COLO668 (cell line): Measurements from ENCODE around the gene MCAM.

ENCODE experiments used
- DNase-seq: peaks from one replicate; lab custom pipeline; 2025; ENCODE audit not compliant: unreplicated experiment; lab: John Stamatoyannopoulos, UW

Gene MCAM

DNA sequence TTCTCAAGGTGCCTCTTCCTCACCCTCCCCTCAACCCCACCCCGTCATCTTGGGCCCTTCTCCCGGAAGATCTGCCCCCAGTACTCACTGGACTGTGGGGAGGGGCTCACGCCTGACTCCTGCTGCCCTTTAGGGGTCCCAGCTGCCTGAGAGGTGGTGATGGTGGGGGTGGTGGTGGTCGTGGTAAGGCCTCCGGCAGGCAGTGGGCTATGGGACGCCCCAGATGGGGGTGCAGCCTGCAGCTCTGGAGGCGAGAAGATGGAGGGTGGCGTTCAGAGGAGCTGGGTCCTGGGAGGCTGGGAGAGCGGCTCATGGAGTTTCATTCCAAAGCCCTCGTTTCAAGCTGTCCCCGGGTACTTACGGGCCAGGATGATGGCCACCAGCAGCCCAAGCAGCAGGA, 28.8 kb upstream of the MCAM start:
- no peak for DNase-seq

DNA sequence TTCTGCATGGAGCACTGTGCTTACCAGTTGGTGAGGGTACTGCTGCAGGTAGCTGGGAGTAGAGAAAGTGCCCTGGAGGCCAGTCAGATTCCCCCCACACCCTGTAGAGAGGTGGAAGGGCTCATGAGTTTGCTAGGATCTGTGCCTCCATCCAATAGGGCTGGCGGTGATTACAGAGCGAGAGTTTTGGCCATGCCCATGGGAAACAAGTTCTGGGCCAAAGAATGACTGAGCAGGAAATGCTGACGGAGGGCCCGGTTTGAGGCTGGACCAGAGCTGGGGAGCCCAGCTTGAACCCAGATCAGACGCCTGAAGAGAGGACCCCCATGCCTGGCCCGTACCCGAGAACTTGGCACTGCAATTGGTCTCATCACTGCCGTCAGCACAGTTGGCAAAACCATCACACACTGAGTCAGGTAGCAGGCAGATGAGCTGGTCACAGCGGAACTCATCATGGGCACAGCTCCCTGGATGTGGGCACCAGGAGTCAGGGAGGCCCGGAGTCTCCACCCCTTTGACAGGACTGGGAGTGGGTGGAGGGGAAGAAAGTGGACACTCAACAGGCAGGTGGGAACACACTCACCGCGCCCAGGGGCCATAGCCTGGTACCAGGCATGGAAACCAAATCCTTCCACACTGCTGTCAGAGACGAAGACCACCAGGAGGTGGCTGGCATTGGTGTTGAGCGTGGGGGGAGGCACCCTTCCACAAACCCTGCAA, 27.5 kb upstream of the MCAM start:
- DNase-seq, result no peak

DNA sequence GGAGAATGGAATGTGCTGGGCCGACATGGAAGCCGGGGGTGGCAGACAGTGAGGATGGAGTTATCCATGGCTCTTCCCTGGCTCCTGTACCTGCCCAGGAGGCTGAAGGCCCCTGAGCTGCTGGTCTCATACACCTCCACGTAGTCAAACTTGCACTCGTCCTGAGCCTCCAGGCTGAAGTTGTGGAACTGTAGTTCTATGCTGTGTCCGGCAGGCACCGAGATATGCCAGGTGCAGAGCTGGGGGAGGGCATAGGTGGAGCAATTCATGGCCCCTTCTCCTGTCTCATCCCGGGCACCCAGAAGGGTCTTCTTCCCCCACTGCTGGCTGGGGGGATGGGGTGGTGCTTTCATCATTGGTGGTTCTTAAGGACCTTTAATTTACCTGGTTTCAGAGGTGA, 26.8 kb upstream of the MCAM start:
- DNase-seq, result no peak

DNA sequence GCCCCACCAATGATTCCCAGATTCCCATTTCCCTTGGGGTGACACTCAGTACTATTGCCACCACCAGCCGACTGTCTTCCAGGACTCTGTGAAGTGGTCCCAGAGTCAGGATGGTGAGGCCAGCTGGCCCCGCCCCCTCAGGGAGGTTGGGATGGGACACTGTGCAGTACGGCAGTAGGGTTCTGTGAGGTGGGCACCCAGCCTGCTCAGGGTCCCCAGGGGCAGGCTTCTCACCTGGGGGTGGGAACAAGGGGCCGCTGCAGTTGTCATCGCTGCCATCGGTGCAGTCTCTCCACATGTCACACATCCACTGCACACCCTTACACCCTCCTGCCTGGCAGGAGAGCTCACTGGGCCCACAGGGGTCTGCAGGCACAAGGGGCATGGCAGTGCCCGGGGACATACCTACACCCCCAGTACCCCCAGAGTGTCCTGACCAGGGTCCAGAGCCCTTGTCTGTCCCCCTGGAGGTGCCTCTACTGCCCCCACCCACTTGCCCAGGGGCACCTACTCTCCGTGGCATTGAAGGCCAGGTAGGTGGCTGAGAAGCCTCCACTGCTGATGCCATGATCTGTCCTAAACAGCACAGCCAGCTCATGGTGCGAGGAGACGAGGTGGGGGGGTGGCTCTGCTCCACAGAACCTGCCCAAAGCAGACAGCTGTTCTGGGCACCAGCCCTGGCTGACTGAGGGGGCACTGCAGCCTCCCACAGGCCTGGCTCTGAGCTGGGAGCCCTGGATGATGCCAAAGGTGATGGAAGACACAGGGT, 25.6 kb upstream of the MCAM start:
- DNase-seq, result no peak

DNA sequence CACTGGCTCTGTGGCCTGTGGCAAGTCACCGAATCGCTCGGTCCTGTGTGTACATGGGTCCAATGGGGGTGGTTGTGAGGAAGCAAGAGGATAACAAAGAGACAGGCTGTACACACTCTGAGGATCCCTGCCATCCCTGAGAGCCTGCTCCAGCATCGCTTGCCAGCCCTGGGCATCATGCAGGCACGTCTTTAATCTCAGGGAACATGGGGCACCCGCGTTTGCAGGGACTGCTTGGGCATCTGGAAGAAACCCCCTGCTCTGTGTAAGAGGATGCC, 25.0 kb upstream of the MCAM start:
- DNase-seq, result no peak

DNA sequence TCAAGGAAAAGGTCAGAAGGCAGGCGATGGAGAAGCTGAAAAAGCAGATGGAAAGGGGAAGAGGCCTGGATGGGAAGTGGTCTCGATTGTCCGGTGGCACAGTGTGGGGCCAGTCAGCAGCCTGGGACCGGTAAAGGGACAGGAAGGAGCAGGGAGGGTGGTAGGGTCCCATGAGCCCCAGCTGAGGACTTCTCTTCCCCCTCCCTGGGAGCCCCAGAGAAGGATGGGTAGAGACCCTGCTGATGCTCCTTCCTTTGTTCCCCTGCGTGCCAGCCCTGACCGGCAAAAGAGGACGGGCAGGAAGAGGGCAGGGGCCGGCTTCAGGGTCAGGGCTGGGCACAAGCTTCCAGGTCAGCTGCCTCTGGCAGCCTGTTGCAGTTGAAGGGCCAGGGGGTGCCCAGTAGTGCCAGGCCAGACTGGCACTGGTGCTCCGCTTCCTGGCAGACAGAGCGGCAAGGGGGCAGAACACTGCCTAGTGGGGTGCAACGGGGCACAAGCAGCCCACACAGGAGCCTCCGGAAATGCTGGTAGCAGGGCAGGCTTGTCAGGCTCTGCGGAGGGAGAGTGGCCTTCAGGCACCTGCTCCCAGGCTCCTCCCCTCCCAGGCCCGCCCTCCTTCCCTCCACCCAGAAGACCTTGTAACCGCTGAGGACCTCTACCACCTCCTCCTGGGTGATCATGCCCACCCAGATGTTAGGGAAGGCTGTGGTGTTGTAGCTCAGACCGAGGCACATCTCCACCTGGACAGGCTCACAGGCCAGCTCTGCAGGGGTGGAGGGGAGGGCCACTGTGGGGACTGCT, 24.5 kb upstream of the MCAM start:
- peak; percentile 25 for DNase-seq

DNA sequence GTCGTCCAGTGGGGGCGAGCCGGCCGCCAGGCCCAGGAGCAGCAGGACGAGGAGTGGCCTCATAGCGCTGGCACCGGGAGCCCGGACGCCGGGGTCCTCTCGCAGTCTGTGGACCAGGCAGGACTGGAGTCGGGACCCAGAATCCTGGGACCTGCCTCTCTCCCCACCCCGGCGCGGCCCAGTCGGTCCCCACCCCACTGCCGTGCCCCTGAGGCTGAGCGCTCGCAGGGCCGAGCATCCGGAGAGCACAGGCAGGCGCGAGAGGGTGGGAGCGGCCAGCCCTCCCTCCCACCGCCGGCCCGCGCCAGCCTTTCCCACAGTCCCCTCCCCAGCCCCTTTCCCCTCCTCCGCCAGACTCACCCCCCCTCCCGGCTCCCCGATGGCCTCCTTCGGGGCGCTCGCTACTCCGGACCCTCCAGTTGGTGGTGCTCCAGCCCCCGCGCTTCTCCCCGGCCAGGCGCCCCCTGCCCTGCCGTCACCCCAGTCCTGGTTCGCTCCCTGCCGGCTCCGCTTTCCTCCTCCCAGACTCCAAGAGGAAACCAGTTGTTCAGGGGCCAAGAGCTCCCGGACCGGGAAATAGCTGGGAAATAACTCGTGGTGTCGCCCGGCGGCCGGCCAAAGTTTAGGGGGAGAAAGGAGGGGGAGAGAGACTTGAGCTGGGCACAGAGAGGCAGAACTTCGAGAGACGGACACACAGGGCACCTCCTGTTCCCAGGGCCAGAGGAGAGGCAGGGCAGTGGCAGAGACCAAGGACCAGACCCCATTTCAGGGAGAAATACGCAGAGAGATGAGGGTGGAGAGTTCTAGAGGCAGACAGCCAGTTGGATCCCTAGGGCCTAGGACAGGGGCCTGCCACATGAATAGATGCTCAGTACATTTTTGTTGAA, 23.6 kb upstream of the MCAM start, which contains the start of gene C1QTNF5:
Gene C1QTNF5, minus strand, starts transcription at position 549 of the 887 bp plus-strand sequence. Its CDS starts 486 bp downstream, at position 63.
- DNase-seq, result no peak

DNA sequence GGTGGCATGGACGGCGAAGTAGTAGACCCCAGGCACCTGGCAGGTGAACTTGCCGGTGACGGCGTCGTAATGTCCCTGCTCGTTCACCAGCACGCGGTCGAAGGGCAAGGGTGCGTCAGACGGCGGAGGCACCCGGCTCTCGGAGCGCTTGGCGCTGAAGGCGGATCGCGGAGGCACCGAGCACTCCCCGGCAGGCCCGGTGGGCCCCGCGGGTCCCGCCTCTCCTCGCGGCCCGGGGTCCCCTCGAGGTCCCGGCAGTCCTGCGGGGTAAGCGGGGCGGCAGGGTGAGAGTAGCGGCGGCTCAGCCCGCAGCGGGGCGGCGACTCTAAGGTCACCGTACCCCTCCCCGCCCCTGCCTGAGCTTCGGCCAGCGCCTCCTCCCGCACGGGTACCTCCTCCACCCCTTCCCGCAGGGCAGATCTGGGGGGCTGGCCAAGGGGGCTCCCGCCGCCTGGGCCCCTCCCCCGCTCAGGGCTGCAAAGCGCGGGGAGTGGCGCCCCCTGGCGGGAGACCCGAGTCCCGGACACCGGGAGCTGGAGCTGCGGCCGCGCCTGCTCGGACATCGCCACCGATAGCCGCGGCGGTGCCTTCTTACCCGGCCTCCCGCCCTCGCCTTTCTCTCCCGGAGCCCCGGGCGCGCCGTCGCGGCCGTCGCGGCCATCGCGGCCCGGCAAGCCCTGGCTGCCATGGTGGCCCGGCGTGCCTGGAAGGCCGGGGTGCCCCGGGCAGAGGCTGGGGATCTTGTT, 22.8 kb upstream of the MCAM start:
- DNase-seq, result peak; percentile 26

DNA sequence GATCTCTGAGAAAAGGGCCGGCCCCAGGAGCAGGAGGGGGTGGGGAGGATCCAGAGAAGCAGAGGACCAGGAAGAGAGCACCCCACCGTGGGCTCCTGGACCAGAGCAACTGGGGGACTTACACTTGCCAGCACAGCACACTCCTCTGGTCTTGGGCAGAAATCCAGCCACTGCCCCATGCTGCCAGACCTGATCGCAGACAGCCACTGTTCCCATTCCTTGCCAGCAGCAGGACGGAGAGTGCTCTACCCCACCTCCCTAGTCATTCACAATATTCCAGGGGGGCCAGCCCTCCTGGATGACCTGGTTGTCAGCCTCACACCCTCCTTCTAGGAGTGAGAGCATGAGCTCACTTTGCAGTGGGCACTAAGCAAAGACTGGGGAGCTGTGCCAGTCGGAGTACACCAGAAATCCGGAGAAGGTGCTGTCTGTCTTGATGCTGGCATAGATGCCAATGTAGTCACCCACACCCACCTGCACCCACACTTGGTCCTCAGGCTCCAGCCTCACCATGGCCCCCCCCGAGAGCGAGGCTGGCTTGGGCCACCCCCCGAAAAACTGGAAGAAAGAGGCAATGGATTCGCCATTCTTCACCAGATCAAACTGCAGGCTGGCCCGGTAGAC, 22.1 kb upstream of the MCAM start:
- no peak for DNase-seq

DNA sequence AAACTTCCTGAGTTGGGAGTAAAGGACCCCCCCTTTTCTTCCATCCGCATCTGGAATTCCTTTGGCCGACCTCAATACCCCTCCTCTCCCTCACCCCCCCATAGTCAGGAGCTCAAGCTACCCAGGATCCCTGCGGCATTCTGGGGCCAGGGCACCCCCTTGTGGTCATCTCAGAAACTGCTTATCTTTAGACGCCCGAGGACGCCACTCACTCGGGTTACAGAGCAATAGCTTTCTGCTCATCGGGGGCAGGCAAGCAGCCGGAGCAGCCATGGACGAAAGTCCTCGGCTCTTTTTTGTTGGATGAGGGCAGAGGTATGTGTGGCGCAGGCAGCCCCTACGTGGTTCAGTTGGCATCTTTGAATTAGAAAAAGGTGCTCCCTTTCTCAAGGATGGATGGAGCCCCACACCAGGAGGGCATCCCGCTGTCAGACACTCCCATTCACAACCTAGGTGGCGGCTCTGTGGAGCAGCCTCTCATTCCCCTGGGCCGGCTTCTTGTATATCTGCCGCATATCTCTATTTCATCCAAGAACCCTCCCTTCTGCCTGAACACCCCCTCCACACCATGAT, 21.5 kb upstream of the MCAM start:
- DNase-seq, result peak; percentile 60

DNA sequence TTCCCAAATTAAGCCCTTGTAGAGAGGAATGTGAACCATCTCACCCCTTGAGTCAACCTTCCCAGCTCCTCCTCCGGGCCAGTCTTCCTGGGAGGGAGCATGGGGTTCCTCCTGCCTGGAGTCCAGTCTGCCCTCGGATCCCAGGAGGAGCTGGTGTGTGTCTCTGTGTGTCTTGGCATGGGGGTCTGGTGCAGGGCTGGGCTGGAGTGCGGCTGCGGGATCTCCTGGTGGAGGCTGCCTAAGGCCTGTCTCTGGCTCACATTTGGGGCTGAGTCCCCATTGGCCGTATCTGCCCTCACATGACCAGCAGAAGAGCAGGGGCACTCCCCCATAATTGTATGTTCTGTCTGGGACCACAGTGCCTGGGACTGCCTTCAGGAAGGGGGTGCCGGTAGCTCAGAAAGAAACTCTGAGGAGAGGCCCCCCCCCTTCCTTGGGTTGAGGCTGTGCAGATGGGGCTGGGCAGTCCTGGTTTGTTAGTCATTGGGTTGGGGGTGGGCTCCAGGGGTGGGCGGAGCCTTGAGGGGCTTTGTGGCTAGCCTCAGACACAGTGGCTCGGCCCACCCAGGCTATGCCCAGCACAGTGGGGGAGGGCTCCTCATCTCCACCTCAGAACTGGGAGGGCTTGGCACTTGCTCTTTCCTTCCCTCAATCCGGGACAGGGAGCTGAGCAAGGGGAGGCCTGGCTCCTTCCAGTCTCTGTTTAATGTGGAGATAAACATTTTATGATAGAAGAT, 20.8 kb upstream of the MCAM start:
- DNase-seq, result no peak

DNA sequence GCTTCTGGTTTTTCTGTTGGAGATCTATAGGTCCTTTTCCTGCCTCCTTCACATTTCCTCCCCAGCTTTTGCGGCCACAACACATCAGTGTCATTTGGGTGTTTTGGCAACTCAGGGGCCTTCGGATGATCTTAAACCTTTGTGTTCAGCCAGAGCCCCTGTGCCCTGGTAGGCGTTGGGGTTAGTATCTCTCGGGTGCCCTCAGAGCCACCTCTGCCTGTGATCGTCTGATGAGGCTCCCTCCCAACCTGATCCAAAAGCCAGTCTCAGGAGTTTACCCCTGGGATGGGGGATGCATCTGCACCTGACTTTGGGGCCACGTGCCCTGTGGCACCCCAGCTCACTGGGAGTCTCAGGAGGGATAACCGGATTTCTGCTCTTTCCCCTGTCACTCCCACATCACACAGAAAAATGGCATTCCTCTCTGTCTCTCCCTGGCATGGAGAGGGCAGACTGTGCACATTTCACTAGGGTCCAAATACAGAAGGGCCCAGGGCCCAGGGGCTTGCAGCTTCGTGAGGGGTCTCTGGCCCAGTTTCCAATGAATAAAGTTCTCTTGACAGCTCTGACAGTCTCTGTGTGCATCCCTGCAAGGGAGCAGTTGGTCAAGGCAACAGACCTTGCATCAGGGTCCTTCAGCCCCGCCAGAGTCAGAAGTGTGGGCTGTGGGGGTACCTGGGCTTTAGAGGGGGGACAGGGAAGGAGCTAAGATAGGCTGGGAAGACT, 20.0 kb upstream of the MCAM start:
- no peak for DNase-seq

DNA sequence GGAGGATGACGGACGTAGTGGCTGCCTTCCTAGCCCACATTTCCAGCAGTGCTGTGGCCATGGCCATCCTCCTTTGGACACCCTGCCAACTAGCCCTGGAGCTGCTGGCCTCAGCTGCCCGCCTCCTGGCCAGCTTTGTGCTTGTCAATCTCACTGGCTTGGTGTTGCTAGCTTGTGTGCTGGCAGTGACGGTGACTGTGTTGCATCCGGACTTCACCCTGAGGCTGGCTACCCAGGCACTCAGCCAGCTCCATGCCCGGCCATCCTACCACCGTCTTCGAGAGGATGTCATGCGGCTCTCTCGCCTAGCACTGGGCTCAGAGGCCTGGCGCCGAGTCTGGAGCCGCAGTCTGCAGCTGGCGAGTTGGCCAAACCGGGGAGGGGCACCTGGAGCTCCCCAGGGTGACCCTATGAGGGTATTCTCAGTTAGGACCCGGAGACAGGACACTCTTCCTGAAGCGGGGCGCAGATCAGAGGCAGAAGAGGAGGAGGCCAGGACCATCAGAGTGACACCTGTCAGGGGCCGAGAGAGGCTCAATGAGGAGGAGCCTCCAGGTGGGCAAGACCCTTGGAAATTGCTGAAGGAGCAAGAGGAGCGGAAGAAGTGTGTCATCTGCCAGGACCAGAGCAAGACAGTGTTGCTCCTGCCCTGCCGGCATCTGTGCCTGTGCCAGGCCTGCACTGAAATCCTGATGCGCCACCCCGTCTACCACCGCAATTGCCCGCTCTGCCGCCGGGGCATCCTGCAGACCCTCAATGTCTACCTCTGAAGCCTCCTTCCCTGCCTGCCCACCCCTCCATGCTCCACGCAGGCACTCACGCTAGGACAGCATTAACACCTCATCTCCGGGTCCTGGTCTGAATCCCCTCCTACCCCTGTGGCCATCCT, 19.0 kb upstream of the MCAM start:
- no peak for DNase-seq

DNA sequence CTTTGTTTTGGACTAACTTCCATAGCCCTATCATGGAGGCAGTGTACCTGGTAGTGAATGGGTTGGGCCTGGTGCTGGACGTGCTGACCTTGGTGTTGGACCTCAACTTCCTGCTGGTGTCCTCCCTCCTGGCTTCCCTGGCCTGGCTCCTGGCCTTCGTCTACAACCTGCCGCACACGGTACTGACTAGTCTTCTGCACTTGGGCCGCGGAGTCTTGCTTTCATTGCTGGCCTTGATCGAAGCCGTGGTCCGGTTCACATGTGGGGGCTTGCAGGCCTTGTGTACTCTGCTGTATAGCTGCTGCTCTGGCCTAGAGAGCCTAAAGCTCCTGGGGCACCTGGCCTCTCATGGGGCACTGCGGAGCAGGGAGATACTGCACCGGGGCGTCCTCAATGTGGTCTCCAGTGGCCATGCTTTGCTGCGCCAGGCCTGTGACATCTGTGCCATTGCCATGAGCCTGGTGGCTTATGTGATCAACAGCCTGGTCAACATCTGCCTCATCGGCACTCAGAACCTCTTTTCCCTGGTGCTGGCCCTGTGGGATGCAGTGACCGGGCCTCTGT, 18.2 kb upstream of the MCAM start:
- no peak for DNase-seq

DNA sequence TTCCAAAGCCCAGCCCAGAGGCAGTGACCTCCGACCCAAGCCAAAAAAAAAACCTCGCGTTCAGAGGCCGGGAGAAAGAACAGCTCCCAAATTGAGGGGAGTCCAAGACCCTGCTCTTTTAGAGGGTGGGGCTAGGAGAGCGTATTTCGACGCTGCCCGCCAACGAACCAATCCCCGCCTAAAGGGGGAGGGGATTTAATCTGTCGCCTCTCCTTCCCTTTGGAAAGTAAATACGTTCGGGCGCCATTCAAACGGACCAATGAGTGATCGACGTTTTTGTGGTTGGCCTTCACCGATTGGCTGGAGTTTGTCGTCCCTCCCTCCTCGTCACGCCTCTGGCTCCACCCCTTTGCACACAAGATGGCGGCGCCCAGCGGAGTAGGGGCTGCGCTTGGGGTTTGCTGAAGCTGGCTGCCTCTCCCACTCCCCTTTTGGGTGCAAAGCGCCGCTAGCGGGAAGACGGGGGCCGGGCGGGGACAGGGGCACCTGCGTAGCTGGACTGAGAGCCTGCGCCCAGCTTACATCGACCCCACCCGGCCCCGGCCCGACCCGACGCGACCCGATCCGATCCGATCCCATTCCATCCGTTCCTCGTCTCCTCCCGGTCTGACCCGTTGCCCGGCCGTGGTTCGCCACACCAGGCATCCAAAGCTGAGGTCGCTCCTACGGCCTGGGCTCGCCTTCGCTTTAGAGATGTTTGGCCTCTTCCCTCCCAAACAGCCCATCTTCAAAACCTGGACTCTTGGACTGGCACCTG, 17.4 kb upstream of the MCAM start, which contains the start of gene RNF26:
Gene RNF26, plus strand, starts transcription at position 354 of the 757 bp plus-strand sequence. CDS start 596 bp downstream, outside the sequence.
- peak; percentile 93 for DNase-seq
